Mesendoderm (in vitro differentiated cells): ENCODE measurements around the gene LAG3.

ENCODE experiments used
- DNase-seq: peaks from one replicate; pipeline ENCODE4 v3.0.0; 2013
- H2AK5ac ChIP-seq: 2 replicates; pipeline ENCODE4 v1.6.1; 2013; ENCODE audit warnings: low read length, inconsistent platforms
- H2BK120ac ChIP-seq: 2 replicates; pipeline ENCODE4 v1.6.1; 2013; ENCODE audit warnings: low read depth, mild to moderate bottlenecking, low read length, moderate library complexity, mixed read lengths
- H2BK15ac ChIP-seq: replicated peaks from 2 replicates; pipeline ENCODE4 v1.6.1; 2013; ENCODE audit warnings: low read depth, mild to moderate bottlenecking, moderate library complexity
- H2BK5ac ChIP-seq: 2 replicates; pipeline ENCODE4 v1.6.1; 2013; ENCODE audit warnings: low read length, inconsistent platforms
- H3K18ac ChIP-seq: 2 replicates; pipeline ENCODE4 v1.6.1; 2013; ENCODE audit warnings: mild to moderate bottlenecking, low read length, mixed read lengths
- H3K23ac ChIP-seq: one replicate; pipeline ENCODE4 v1.6.1; 2013; ENCODE audit warnings: low read length
- H3K27ac ChIP-seq: 2 replicates; pipeline ENCODE4 v1.5.1; 2013; ENCODE audit warnings: low read depth, mild to moderate bottlenecking, inconsistent platforms, low read length, moderate library complexity
- H3K27me3 ChIP-seq: 2 replicates; pipeline ENCODE4 v1.6.1; 2013; ENCODE audit warnings: low read length, control low read depth, mild to moderate bottlenecking, inconsistent platforms; ENCODE audit not compliant: insufficient read depth, poor library complexity
- H3K36me3 ChIP-seq: 2 replicates; pipeline ENCODE4 v1.6.1; 2013; ENCODE audit warnings: low read length, inconsistent platforms; ENCODE audit not compliant: control insufficient read depth, insufficient read depth
- H3K4ac ChIP-seq: one replicate; pipeline ENCODE4 v1.6.1; 2013; ENCODE audit warnings: low read depth, mild to moderate bottlenecking, low read length, moderate library complexity
- H3K4me1 ChIP-seq: 2 replicates; pipeline ENCODE4 v1.6.1; 2013; ENCODE audit warnings: low read depth, low read length, inconsistent platforms; ENCODE audit not compliant: control insufficient read depth
- H3K4me2 ChIP-seq: 2 replicates; pipeline ENCODE4 v1.6.1; 2013; ENCODE audit warnings: low read length
- H3K4me3 ChIP-seq: 2 replicates; pipeline ENCODE4 v1.5.1; 2013; ENCODE audit warnings: mild to moderate bottlenecking, low read length
- H3K56ac ChIP-seq: one replicate; pipeline ENCODE4 v1.6.1; 2013; ENCODE audit warnings: low read length
- H3K79me1 ChIP-seq: 2 replicates; pipeline ENCODE4 v1.6.1; 2013; ENCODE audit warnings: low read length, inconsistent platforms
- H3K79me2 ChIP-seq: 2 replicates; pipeline ENCODE4 v1.6.1; 2013; ENCODE audit warnings: mild to moderate bottlenecking, low read length; ENCODE audit not compliant: control insufficient read depth, insufficient read depth
- H3K9ac ChIP-seq: 2 replicates; pipeline ENCODE4 v1.6.1; 2013; ENCODE audit warnings: low read length, inconsistent platforms
- H4K5ac ChIP-seq: one replicate; pipeline ENCODE4 v1.6.1; 2013; ENCODE audit warnings: low read length
- H4K8ac ChIP-seq: one replicate; pipeline ENCODE4 v1.6.1; 2013; ENCODE audit warnings: low read depth, mild to moderate bottlenecking, control low read depth, low read length, moderate library complexity
- WGBS: extraction: QIAGEN DNeasy Blood & Tissue Kit; methylation state at CpG from one replicate; pipeline ENCODE4 v1.1.7; 2013; ENCODE audit warnings: low lambda C conversion rate, missing lambda C conversion rate; ENCODE audit not compliant: insufficient coverage; ENCODE audit errors: extremely low coverage; 5-methylcytosine and 5-hydroxymethylcytosine counted together

The LAG3 gene

GRCh38 chr12:6820166-6820565 lies 47.8 kb downstream of the LAG3 start:
- Histone ChIP-seq H3K4me1 (peaks cover 9% of the 10 kb centered on the region), H3K36me3 (no peaks in the 10 kb centered on the region), H2AK5ac (no peak overlapping the region), H3K56ac (no peak overlapping the region), H3K18ac (no peak overlapping the region), H3K4ac (no peak overlapping the region), H2BK5ac (no peak overlapping the region), H3K23ac (peak overlapping the region; percentile 33), H3K79me2 (no peaks in the 10 kb centered on the region), H3K27me3 (peaks cover 2% of the 10 kb centered on the region), H3K27ac (no peak overlapping the region), H3K9ac (no peak overlapping the region), H4K5ac (no peak overlapping the region), H2BK15ac (no peak overlapping the region), H3K79me1 (no peaks in the 10 kb centered on the region), H3K4me2 (no peak overlapping the region), H4K8ac (no peak overlapping the region), H3K4me3 (no peak overlapping the region), H2BK120ac (no peak overlapping the region)
- no CpG with 5 or more reads among the region's 5 CpGs for WGBS
- no peak for DNase-seq

DNA sequence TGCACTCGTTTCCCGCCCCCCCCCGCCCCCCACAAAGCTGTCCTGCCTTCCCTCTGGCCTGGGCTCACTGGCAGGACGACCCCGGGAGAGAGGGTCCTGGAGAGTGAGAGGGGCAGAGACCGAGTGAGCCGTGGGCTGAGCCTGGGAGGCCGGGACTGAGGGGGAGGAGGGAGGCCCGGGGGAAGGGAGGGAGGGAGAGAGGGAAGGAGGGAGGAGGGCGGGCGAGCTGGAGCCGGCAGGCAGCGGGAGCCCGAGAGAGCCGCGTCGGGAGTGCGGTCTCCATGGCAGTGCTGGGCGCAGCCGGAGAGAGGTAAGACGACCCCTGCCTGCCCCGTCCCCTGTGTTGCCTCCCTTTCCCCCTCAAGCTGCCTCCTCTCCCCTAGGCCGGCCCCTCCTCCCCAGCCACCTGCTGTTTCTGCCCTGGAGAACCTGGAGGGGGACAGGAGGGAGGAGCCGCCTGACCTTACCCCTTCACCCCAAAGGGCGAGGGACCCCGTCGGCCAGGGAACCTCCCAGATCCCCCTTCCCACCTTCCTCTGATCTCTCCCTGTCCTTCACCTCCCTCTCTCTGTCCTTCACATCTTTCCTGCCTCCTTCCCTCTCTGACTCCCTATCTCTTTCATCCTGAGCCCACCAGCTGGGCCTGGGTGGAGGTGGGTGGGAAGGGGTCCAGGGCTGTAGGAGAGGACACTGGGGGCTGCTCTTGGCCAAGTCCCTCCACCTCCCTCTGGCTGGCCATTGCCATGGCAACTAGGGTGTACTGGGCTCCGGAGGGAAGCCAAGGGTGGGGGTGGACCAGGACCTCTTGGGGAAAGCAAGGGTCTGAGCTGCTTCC lies 49.5 kb downstream of the LAG3 start, which contains the start of gene GPR162:
GPR162 (plus strand) TSS at position 231 of the 835 bp plus-strand sequence. CDS start 2,078 bp downstream, outside the sequence.
- no peak within 1 kb of the TSS for H3K23ac ChIP-seq
- peak within 1 kb of the TSS; percentile 84 for H3K56ac ChIP-seq
- no peaks in the 10 kb centered on the region for H3K79me1 ChIP-seq
- H3K27me3 ChIP-seq, result peaks cover 2% of the 10 kb centered on the region
- no peak within 1 kb of the TSS for H3K27ac ChIP-seq
- H3K36me3 ChIP-seq, result no peaks in the 10 kb centered on the region
- no peaks in the 10 kb centered on the region for H3K79me2 ChIP-seq
- H2BK120ac ChIP-seq, result no peak within 1 kb of the TSS
- peaks cover 9% of the 10 kb centered on the region for H3K4me1 ChIP-seq
- no peak within 1 kb of the TSS for H2AK5ac ChIP-seq
- H2BK15ac ChIP-seq, result no peak within 1 kb of the TSS
- no peak within 1 kb of the TSS for H4K8ac ChIP-seq
- no peak within 1 kb of the TSS for H3K4ac ChIP-seq
- H4K5ac ChIP-seq, result no peak within 1 kb of the TSS
- peak within 1 kb of the TSS; percentile 40 for H3K18ac ChIP-seq
- peak; percentile 84 for DNase-seq
- H3K9ac ChIP-seq, result peak within 1 kb of the TSS; percentile 71
- no CpG with 5 or more reads among the region's 28 CpGs for WGBS
- H3K4me3 ChIP-seq, result peak within 1 kb of the TSS; percentile 41
- no peak within 1 kb of the TSS for H2BK5ac ChIP-seq
- peak within 1 kb of the TSS; percentile 85 for H3K4me2 ChIP-seq

- Histone ChIP-seq H3K4me2 (peak overlapping the region; percentile 32), H3K36me3 (no peaks in the 10 kb centered on the region), H3K9ac (no peak overlapping the region), H3K79me1 (no peaks in the 10 kb centered on the region), H3K4me3 (no peak overlapping the region), H2BK5ac (no peak overlapping the region), H3K79me2 (no peaks in the 10 kb centered on the region), H3K56ac (peak overlapping the region; percentile 84), H3K4ac (no peak overlapping the region), H2BK120ac (no peak overlapping the region), H4K5ac (no peak overlapping the region), H3K4me1 (peaks cover 9% of the 10 kb centered on the region), H2BK15ac (no peak overlapping the region), H3K23ac (no peak overlapping the region), H4K8ac (no peak overlapping the region), H3K18ac (no peak overlapping the region), H2AK5ac (no peak overlapping the region), H3K27ac (no peak overlapping the region), H3K27me3 (peaks cover 2% of the 10 kb centered on the region)
- DNase-seq, result peak; percentile 18
- no CpG with 5 or more reads among the region's 7 CpGs for WGBS
These were observed 50.3 kb downstream of the LAG3 start for GRCh38 chr12:6822426-6823135.

DNA sequence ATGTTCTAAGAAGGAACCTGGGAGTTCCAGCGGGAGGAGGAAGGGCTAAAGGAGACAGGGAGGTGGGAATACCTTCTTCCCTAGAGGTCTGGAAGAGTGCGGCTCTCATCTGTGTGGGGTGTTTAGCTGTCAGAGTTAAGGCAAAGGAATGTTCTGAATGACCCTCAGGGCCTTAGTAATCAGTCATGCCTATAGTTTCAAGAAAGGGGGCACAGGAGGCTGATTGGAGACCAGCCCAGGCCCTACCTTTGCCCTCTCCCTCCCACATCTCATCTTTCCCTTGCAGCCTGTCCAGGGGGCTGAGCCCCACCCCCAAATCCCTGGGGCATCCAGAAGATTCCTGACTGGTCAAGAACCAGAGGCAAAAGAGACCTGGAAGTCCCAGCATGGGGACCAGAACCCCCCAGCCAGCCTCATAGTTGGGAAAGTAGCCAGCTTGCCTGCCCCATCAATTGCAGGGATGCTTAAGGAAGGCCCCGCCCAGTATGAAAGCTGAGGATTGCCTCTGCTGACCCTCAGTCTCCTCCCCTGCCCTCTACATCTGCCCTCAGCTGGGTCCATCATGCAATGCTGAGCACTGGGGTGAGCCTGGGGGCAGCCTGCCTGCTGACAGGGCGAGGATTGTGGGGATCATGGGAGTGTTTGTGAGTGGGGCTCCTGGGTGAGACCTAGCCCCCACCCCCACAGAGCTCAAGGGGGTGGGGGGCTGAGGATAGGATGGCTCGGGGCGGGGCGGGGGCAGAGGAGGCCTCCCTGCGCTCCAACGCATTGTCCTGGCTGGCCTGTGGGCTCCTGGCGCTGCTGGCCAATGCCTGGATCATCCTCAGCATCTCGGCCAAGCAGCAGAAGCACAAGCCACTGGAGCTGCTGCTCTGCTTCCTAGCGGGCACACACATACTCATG lies 51.1 kb downstream of the LAG3 start:
- peak; percentile 68 for DNase-seq
- Histone ChIP-seq H3K27ac (no peak overlapping the region), H2BK15ac (no peak overlapping the region), H3K4ac (no peak overlapping the region), H3K79me1 (no peaks in the 10 kb centered on the region), H2AK5ac (no peak overlapping the region), H2BK120ac (no peak overlapping the region), H3K4me3 (no peak overlapping the region), H2BK5ac (no peak overlapping the region), H3K9ac (no peak overlapping the region), H4K5ac (no peak overlapping the region), H3K27me3 (peaks cover 2% of the 10 kb centered on the region), H3K79me2 (peaks cover under 1% of the 10 kb centered on the region), H4K8ac (no peak overlapping the region), H3K36me3 (no peaks in the 10 kb centered on the region), H3K23ac (no peak overlapping the region), H3K4me2 (no peak overlapping the region), H3K4me1 (peaks cover 9% of the 10 kb centered on the region), H3K18ac (no peak overlapping the region), H3K56ac (no peak overlapping the region)
- no CpG with 5 or more reads among the region's 12 CpGs for WGBS

- Histone ChIP-seq H2BK120ac (no peak overlapping the region), H3K9ac (no peak overlapping the region), H2BK15ac (no peak overlapping the region), H3K23ac (no peak overlapping the region), H3K27me3 (peaks cover 2% of the 10 kb centered on the region), H2BK5ac (no peak overlapping the region), H3K79me1 (peaks cover 2% of the 10 kb centered on the region), H3K18ac (no peak overlapping the region), H2AK5ac (no peak overlapping the region), H3K4me1 (peaks cover 9% of the 10 kb centered on the region), H3K4ac (no peak overlapping the region), H3K79me2 (peaks cover 4% of the 10 kb centered on the region), H4K5ac (no peak overlapping the region), H3K36me3 (no peaks in the 10 kb centered on the region), H3K56ac (no peak overlapping the region), H3K4me3 (no peak overlapping the region), H4K8ac (no peak overlapping the region), H3K4me2 (no peak overlapping the region), H3K27ac (no peak overlapping the region)
- no CpG with 5 or more reads among the region's 37 CpGs for WGBS
- no peak for DNase-seq
These were observed 51.9 kb downstream of the LAG3 start for GRCh38 chr12:6824085-6824775.
